Esophagus (tissue), 2 donors: ENCODE results near the gene TM4SF1. TPM values are rescaled to one million over a fixed set of nuclear protein-coding genes. Genes with fewer than 3 reads are reported as not detected.
"Not testable (repeated sequence)": the region's sequence is repeated elsewhere in the genome, so short reads cannot be mapped to it uniquely, and the experiment has no call there.

ENCODE experiments used
- H3K27ac ChIP-seq, 2 donors: one replicate each; pipeline ENCODE4 v1.5.1; 2013; ENCODE audit warnings: low read depth in 2 of 2, mild to moderate bottlenecking in 2 of 2, inconsistent platforms in 1 of 2, low read length in 1 of 2, moderate library complexity in 1 of 2
- H3K27me3 ChIP-seq, 2 donors: one replicate each; pipeline ENCODE4 v1.6.1; 2013; ENCODE audit warnings: low read length in 2 of 2, control low read depth in 1 of 2, mild to moderate bottlenecking in 1 of 2; ENCODE audit not compliant: insufficient read depth in 2 of 2, control insufficient read depth in 1 of 2
- H3K36me3 ChIP-seq, 2 donors: one replicate each; pipeline ENCODE4 v1.6.1; 2013; ENCODE audit warnings: low read length in 1 of 2; ENCODE audit not compliant: control insufficient read depth in 2 of 2, insufficient read depth in 2 of 2
- H3K4me1 ChIP-seq, 2 donors: one replicate each; pipeline ENCODE4 v1.6.1; 2013; ENCODE audit warnings: low read length in 1 of 2; ENCODE audit not compliant: control insufficient read depth in 2 of 2, insufficient read depth in 2 of 2
- H3K4me3 ChIP-seq, 2 donors: one replicate each; pipeline ENCODE4 v1.5.1; 2013; ENCODE audit warnings: low read length in 2 of 2, mild to moderate bottlenecking in 2 of 2, low read depth in 1 of 2, moderate library complexity in 1 of 2
- H3K9me3 ChIP-seq, 2 donors: one replicate each; pipeline ENCODE4 v1.6.1; 2013; ENCODE audit warnings: mild to moderate bottlenecking in 2 of 2, low read depth in 1 of 2, low read length in 1 of 2, moderate library complexity in 1 of 2; ENCODE audit not compliant: control insufficient read depth in 2 of 2, insufficient read depth in 1 of 2
- WGBS, 2 donors: extraction: QIAGEN DNeasy Blood & Tissue Kit; methylation state at CpG; one replicate each; pipeline ENCODE4 v1.1.7; 2013; 5-methylcytosine and 5-hydroxymethylcytosine counted together
- polyA plus RNA-seq, 2 donors: library from polyadenylated mRNA; stranded (reverse); fragments of 200-250 nt; gene quantifications; one replicate each; pipeline ENCODE4 v1.2.3, GENCODE V29; 2013
- donor health status: healthy with polysubstance abuse.
- donor health status: Bipolar disorder and iron deficiency.

The TM4SF1 gene
- polyA plus RNA-seq, 2 donors, result 127 to 172 TPM

DNA sequence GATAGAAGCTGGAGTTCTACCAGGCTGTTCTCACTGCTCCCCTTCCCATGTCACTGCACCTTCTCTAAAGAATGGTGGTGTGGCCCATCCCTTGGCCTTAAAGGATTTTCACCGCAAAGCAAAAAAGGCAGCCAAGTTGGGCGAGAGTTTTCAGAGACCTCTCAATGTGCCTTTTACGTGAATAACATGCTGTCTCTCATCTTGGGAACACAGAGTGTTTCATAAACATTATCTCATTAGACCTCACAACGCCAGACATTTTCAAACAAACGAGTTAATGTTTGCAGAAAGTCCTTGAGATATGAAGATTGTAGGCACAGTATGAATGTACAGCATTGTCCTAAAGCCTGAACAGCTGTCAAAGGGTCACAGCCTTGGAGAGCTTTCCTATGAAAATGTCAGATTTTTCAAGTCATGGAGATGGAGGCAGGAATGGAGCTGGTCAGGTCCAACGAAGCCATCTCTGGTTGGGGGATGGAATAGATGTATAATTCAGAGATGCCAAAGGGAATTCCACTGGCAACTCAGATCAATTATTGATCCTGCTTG, 21.3 kb downstream of the TM4SF1 start:
- Histone ChIP-seq H3K4me3 (no peak overlapping the region), H3K27me3 (no peaks in the 10 kb centered on the region), H3K4me1 (no peaks in the 10 kb centered on the region), H3K9me3 (no peaks in the 10 kb centered on the region), H3K27ac (no peak overlapping the region), H3K36me3 (no peaks in the 10 kb centered on the region)
- 51 to 66% methylated on average over 6 of the region's 6 CpGs for WGBS, 2 donors

DNA sequence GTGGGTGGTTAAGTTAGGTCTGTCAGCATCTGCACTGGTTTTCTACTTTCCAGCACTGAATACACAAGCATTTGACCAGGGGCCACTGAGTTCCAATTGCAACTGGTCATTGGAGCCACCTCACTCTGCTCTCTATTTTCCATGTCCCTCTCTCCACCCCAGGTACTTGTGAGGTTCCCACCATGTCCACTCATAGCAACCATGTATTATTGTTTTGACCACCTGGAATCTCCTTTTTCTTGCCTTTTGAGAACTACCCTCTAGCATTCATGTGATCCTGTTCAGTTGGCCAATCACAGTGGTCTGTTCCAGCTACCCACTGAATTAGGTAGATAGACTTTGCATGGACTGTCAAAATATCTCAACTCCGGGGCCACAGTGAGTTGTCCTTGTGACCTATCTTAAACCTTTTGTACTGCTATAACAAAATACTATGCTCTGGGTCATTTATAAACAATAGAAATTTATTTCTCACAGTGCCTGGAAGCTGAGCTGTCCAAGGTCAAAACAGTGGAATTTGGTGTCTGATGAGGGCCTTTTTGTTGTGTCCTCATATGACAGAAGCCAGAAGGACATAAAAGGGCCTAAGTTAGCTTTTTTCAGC, 23.8 kb downstream of the TM4SF1 start:
- no peaks in the 10 kb centered on the region for H3K9me3 ChIP-seq
- H3K27ac ChIP-seq, result no peak overlapping the region
- no peaks in the 10 kb centered on the region for H3K4me1 ChIP-seq
- no peaks in the 10 kb centered on the region for H3K27me3 ChIP-seq
- whole genome bisulfite sequencing, 2 donors, result 63 to 69% methylated on average over 1 of the region's 1 CpG
- no peak overlapping the region for H3K4me3 ChIP-seq
- H3K36me3 ChIP-seq, result no peaks in the 10 kb centered on the region

DNA sequence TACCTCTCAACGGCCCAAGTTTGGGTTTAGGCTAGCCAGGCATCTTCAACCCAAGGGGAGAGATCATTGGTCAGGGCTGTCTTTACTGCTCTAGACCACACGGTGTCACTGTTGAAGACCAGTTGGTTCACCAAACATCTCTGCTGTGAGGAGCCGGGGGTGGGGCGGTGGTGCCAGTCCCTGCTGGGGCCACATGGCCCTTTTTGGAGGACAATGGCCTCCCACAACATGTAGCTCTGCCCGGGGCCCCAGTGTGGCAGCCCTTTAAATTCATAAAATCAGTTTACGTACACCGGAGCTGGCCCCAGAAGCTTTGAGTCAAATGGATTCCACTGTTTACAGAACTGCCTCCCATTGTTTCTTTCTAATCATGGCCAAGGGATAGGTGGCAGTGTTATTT, 24.9 kb downstream of the TM4SF1 start:
- 43 to 49% methylated on average over 7 of the region's 7 CpGs for WGBS, 2 donors
- Histone ChIP-seq H3K9me3 (no peaks in the 10 kb centered on the region), H3K27ac (peak overlapping the region in 1 of 2 donors; percentile 9), H3K27me3 (no peaks in the 10 kb centered on the region), H3K36me3 (no peaks in the 10 kb centered on the region), H3K4me3 (no peak overlapping the region), H3K4me1 (no peaks in the 10 kb centered on the region)

DNA sequence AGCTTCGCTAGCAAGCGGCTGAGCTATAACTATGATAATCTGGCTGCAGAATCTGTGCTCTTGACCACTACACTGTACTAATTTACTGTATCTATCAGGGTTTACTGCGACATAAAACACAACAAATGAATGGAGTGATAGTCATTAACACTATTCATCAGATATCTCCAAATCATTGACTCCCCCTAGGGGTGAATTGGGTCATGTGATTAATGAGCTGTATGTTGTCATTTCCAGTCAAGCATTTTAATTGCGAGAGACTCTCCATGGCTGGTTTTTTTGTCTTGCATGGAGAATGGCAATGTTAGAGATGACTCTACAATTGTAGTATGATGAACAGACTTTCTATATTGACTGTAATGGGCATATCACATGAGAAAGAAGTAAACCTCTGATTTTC, 33.5 kb downstream of the TM4SF1 start:
- Histone ChIP-seq H3K4me1 (peaks cover 0 to 3% of the 10 kb centered on the region in 2 donors), H3K27me3 (no peaks in the 10 kb centered on the region), H3K9me3 (no peaks in the 10 kb centered on the region), H3K27ac (no peak overlapping the region), H3K4me3 (no peak overlapping the region), H3K36me3 (no peaks in the 10 kb centered on the region)
- 86 to 87% methylated on average over 4 of the region's 4 CpGs for WGBS, 2 donors

DNA sequence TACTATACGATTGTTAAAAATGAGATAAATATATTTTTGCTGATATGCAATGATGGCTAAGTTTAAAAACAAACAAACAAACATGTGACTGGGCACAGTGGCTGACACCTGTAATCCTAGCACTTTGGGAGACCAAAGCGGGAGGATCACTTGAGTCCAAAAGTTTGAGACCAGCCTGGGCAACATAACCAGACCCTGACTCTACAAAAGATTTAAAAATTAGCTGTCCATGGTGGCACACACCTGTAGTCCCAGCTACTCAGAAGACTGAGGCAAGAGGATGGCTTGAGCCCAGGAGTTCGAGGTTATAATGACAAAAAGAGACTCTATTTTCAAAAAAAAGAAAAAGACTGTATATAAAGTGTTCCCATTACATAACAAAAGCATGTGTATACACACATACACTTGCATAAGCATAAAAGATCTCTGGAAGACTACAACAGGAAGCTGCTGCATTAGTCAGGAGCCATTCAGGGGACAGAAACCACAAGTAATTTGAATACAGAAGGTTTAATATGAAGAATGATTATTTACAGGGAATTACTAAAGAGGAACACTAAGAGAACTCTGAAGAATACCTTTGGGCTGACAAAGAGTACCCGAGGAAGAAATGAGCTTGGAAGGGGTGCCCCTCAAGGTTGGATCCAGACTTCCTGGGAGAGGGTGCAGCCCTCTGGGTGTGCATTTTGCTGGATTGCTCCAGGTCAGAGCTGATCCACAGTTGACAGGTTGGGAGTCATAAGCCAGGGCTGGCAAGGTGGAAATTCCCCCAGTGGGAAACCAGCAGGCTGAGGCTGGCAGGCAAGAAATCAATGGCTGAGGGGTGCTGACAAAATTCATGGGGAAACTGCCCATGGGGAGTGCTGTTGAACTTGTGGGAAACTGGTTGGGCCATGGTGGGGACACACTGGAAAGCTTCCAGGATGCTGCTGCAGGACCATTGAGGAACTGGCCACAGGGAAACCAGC, 34.8 kb downstream of the TM4SF1 start:
- Histone ChIP-seq H3K27me3 (no peaks in the 10 kb centered on the region), H3K36me3 (no peaks in the 10 kb centered on the region), H3K4me3 (no peak overlapping the region), H3K27ac (peak overlapping the region; percentile 58 to 66), H3K4me1 (peaks cover 0 to 3% of the 10 kb centered on the region in 2 donors), H3K9me3 (no peaks in the 10 kb centered on the region)
- 67% methylated on average over 4 of the region's 4 CpGs for WGBS, 2 donors

DNA sequence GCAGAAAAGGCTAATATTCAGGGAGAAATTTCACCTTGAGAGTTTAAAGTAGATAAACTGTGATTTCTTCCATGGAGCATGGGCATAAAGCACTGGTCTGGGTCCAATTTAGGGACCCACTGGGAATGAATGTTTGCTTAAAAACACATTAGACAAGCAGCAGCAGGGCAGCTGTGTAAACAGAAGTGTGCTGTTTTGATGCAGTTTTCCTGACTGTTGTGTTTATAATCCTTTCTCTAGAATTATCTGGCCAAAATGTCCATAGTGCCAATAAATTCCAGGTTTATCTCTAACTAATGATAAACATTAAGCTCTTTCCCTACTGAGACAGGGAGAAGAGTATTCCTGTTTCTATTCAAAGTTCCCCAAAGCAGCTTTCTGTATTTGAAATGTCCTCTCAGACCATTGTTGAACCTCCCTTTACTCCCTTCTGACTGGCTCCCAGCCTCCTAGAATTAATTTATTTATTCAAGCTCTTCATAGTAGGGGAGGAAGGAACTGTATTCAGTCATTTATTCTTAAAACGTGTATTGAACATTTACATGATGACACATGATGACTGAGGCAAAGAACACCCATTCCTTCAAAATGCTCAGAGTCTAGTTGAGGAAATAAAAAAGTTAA, 37.0 kb downstream of the TM4SF1 start:
- H3K27ac ChIP-seq, result peak overlapping the region; percentile 44 to 72
- 9 to 10% methylated on average over 1 of the region's 1 CpG for WGBS, 2 donors
- H3K36me3 ChIP-seq, result no peaks in the 10 kb centered on the region
- no peak overlapping the region for H3K4me3 ChIP-seq
- H3K9me3 ChIP-seq, result no peaks in the 10 kb centered on the region
- peaks cover 0 to 3% of the 10 kb centered on the region in 2 donors for H3K4me1 ChIP-seq
- no peaks in the 10 kb centered on the region for H3K27me3 ChIP-seq

DNA sequence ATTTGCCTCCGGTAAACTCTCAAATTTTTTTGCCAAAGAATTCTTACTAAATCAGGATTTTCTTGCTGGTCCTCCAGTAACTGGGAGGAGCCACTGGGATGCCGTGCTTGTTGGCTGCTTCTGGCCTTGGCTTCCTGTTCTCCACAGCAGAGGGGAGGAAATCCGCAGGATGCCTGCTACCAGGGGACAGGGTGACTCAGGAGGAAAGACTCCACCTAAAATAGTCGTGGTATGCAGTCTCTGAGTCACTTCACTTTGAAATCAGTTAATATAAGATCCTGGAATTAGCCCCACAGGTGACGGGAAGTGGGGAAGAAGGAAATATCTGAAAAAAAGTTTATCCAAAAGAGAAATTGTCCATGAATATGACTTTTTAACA, 37.5 kb downstream of the TM4SF1 start:
- H3K27me3 ChIP-seq, result no peaks in the 10 kb centered on the region
- peaks cover 0 to 3% of the 10 kb centered on the region in 2 donors for H3K4me1 ChIP-seq
- H3K9me3 ChIP-seq, result no peaks in the 10 kb centered on the region
- peak overlapping the region; percentile 2 to 64 for H3K27ac ChIP-seq
- no peak overlapping the region for H3K4me3 ChIP-seq
- H3K36me3 ChIP-seq, result no peaks in the 10 kb centered on the region
- WGBS, 2 donors, result 6 to 9% methylated on average over 5 of the region's 5 CpGs

DNA sequence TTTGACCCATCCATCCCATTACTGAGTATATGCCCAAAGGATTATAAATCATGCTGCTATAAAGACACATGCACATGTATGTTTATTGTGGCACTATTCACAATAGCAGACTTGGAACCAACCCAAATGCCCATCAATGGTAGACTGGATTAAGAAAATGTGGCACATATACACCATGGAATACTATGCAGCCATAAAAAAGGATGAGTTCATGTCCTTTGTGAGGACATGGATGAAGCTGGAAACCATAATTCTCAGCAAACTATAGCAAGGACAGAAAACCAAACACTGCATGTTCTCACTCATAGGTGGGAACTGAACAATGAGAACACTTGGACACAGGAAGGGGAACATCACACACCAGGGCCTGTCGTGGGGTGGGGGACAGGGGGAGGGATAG, 40.0 kb downstream of the TM4SF1 start:
- not testable (repeated sequence) for H3K4me3 ChIP-seq, H3K27me3 ChIP-seq, H3K4me1 ChIP-seq, H3K27ac ChIP-seq, H3K36me3 ChIP-seq, H3K9me3 ChIP-seq
- 83 to 89% methylated on average over 1 of the region's 1 CpG for WGBS, 2 donors

DNA sequence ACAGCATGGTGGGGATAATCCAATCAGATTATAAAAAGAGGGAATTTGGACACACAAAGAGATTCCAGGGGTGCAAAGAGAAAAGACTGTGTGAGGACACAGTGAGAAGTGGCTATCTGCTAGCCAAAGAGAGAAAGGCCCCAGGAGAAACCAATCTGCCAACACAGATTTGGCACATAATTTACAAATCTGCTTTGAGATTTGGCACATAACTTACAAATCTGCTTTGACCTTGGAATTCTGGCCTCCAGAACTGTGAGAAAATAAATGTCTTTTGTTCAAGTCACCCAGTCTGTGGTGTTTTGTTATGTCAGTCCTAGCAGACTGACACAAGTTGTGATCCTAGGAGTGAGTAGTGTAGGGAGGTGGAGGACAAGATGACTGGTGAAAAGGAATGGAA, 40.5 kb downstream of the TM4SF1 start:
- no peak overlapping the region for H3K4me3 ChIP-seq
- no peaks in the 10 kb centered on the region for H3K27me3 ChIP-seq
- H3K4me1 ChIP-seq, result no peaks in the 10 kb centered on the region
- H3K36me3 ChIP-seq, result no peaks in the 10 kb centered on the region
- no peak overlapping the region for H3K27ac ChIP-seq
- no peaks in the 10 kb centered on the region for H3K9me3 ChIP-seq
